GM21381 (cell line): ENCODE data around the gene TDRD1.

Experiments
- ATAC-seq: cut with Tn5 transposase; IDR thresholded peaks from one replicate; pipeline ENCODE4 v1.9.1; 2021; ENCODE audit warnings: mild to moderate bottlenecking, moderate library complexity; ENCODE audit not compliant: unreplicated experiment

The TDRD1 gene

DNA sequence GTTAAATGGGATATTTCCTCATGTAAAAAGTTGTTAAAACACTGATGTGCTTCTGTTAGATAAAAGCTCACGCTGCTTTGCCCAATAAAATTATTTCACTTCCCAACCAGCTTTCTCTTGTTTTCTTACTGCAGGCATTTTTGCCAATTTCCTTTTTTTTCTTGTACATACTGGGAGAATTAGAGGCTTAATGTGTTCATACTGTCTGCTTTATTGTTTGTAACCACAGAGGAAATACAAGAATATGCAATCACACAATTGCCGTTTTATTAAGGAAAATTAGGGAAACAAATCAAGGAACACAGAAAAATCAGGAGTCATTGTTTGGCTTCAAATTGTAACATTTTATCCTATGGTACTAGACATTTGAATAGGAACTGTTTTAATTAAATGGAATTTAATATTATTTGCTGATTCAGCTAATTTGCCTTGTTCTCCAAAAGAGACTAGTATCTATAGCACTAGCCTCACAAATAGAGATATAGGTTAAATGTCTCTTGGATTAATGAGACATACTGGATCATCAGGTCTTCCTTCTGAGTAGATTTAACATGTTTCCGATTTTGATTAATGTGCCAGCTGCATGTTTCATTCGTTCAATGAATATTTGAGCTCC lies 53.5 kb downstream of the TDRD1 start:
- no peak for ATAC-seq

DNA sequence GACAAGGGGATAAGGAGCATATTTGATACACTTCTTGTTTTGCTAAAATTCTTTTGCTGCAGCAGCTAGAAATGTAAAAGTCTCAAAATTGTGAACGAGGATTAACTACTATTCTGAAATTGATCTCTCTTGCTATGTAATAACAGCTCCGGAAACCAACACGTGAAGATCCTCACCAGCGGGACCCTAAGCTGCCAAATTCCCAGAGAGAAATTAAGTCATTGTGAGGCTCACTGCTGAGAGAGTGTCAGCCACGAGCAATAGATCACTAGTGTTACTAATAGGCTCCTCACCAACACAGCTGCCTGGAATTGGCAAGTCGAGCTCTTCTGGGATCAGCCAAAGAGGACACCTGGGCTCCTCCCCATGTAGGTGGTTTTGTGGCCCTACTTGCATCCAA lies 54.3 kb downstream of the TDRD1 start:
- ATAC-seq: no peak

DNA sequence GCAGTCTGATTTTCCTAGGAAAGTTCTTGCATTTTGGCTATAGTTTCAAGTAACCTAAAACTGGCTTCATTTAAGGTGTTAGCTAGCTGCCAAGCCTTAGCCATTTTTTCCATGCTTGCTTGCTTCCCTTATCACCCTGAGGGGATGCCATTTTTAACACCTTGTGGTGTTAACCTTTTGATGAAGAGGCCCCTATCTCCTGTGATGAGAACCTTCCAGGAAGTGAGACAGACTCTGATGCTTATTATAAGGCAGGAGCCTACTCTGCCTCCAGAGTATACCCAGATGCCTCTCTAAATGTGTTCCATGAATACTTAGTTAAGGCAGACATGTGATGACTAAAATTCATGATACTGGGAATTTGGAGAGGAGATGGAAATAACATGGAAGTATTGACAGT lies 55.0 kb downstream of the TDRD1 start:
- ATAC-seq: no peak

DNA sequence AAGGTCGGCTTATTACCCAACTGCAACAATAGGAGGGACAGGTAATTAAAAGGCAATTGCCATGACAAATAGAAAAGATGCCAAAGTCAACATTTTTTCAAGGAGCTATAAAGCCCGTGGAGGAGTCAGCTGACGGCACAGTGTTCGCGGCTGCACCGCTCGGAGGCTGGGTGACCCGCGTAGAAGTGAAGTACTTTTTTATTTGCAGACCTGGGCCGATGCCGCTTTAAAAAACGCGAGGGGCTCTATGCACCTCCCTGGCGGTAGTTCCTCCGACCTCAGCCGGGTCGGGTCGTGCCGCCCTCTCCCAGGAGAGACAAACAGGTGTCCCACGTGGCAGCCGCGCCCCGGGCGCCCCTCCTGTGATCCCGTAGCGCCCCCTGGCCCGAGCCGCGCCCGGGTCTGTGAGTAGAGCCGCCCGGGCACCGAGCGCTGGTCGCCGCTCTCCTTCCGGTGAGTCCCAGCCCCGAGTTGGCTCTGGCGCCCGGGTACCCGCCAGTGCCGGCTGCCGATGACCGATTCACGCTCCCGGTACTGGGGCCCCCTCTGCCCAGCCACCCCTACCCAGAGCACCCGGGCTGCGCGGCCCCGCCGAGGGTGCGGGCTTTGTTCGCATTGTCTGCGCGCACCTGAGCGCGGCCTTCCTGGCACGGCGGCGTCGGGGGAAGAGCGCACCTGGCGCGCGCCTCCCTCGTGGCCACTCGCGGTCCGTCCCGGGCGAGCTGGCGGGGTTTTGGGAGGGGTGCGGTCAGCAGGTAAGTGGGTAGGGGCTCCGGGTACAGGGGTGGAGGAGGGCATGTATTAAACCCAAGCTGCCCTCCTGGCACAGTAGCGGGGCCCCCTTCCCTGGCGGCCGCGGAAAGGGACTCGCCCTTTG lies 60.2 kb downstream of the TDRD1 start, which contains the start of gene VWA2:
Gene VWA2 (plus strand): TSS at position 138 of the 877 bp plus-strand sequence. CDS start 9,460 bp downstream, outside the sequence.
- ATAC-seq: no peak

DNA sequence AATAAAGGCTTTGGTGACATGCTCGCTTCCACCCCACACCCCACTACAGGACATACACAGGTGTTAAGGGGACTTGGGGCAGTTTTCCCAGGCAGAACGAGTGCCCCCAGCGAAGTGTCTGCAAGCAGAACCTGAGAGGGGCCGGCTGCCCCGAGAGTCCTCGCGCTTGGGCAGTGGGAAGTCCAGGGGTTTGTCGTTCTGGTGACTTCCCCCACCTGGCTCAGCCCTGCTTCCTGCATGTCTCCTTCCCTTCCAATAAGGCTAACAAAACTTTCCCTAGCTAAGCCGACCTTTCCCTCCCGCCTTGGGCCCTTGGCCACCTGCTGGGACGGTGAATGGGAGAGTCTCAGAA lies 60.8 kb downstream of the TDRD1 start:
- ATAC-seq: no peak

DNA sequence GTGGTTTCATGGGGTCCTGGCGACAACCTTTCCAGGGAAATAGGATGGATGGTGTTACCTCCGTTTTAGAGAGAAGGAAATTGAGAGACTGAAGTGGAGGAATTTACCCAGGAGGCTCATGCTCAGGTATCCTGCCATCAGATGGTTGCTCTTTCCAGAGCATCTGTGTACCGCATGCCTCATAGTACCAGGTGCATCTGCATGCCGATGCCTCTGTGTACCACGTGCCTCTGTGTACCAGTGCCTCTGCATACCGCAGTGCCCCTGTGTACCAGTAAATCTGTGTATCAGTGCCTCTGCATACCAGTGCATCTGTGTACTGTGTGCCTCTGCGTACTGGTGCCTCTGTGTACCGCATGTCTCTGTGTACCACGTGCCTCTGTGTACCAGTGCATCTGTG lies 63.1 kb downstream of the TDRD1 start:
- ATAC-seq: no peak

DNA sequence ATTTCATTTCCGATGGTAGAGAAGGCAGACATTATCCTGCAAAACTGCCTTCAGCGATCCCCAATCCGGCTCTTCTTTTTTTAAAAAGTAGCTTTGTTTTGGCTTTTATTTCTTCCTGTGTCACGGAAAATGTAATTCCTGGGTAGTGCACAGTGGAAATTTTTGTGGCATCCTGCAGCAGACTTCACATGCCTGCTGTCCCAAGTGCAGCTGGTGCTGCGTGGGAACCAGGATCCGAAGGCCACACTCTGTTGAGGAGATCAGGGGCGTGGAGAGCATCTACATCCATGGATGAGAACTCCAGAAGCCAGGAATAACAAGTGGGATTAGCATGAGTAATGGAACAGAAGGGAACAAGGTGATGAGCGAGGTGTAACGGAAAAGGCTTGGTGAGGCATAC lies 64.5 kb downstream of the TDRD1 start:
- no peak for ATAC-seq

DNA sequence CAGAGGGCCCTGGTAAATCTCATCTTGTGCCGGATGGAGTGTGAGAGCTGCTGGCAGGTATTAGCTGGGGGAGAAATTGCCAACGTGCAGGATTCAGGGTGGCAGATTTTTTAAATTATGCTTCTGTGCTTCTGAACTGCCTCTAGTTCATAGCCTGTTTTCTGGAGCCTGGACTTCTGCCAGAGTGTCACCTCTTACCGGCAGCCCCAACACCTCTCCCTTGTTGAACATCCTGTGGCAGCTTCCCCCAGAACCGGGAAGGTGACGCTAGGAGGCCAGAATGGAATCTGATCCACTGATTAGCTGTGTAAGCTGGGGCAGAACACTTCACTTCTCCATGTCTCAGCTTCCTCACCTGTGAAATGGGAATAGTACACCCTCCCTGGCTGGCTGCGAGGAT lies 65.0 kb downstream of the TDRD1 start:
- ATAC-seq: no peak

DNA sequence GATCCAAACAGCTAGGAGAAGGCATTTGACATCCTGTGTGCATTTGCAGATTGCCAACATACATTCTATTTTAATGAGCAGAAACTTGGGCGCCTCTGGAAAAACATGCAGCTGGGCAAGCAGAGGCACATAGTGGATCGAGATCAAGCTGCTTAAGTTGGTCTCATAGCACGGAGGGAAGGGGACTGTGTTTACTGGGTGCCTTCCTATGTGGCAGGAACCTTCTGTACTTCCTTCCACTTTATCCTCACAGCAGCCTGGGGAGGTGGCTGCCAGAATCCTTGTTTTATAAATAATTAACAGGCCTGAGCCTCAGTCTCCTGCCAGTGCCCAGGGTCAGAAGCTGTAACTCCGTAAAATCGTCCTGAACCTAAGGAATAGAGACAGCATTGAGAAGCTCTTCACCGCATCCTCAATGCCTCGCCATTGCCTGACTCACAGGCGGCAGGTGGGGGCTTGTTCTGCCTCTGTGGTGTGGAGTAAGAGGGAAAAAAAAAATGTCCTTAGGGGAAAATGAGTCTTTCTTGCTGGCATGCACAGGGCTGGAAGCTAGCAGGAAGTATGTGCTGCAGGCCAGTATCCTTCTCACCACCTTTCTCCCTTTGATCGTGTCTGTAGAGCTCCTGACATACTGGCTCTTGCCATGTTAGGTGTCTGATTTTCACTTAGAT lies 66.1 kb downstream of the TDRD1 start:
- ATAC-seq: no peak

DNA sequence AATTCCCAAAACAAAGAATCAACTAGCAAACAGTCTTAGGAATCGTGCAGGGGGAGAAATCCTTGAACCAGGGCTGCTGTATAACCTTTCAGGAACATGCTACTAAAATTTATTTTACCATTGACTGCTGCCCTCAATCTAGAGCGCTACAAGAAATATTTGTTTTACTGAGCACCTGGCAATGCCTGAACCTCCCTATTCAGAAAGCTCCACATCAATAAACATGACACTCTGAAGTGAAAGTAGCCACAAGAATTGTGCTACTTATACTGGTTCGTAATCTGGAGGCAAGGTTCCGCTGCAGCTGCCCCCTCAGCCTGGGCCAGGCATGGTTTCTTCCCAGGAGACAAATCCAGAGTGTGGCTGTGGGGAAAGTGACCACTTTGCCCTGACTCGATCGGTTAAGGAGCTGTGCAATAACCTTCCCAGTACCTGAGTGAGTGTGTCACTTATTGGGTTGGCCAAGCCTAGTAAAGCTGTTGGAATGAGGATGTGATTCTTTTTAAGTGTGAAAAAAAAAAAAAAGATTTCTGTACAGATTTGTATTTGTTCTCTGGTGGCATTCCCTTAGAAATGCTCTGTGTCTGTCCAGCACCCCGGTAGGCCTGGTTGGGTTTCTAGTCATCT lies 67.6 kb downstream of the TDRD1 start:
- ATAC-seq: no peak

DNA sequence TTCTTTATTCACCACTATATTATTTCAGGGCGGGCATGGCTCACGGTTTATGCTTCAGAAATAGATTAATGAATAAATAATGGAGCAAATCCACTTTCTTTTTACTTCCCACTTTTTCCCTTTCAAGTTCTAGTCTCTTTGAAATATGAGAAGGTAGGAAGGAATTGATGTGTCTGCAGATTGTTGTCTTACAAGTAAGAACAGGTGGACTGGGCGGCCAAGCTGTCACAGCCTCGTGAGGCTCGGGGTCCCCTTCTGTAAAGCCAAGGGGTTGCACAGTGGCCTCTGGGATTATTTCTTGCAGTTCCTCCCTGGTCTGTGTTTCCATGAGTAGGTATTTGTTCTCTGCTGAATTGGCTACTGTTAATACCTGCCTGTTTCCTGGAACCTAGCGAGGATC lies 71.1 kb downstream of the TDRD1 start:
- ATAC-seq: no peak

DNA sequence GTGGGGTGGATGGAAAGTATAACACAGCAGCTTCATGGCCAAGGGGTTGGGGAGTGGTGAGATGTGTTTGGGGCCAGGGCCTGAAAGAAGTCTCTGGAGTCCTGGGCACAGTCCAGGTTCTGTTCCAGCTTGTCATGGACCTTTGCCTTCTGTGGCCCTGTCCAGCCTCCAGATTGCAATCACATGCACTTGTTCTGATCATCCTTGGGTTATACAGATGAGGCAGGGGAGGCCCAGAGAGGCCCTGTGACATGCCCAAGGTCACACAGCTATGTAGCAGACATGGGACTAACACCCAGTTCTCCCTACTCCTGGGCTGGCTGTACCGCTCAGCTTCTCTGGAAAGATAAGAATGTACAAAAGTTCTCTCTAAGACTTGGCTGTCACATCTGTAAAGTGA lies 71.6 kb downstream of the TDRD1 start:
- ATAC-seq: no peak

DNA sequence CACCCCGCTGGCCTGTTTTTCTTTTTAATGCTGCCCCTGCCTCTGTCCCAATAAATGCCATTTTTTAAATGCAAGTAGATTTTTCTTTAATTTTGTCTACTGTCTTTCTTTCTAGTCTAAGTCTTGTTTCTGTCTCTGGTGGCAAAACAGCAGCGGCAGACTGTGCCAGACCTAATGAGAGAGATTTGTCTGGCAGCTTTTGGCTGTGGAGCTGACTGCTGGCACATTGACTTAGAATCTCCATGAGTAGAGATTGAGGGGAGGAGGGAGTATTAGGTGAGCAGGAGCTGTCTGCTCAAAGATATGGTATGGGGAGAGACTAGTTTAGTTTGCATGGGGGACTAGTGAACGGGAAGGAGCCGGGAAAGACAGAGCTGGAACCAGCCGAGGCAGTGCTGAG lies 72.9 kb downstream of the TDRD1 start:
- ATAC-seq: no peak

DNA sequence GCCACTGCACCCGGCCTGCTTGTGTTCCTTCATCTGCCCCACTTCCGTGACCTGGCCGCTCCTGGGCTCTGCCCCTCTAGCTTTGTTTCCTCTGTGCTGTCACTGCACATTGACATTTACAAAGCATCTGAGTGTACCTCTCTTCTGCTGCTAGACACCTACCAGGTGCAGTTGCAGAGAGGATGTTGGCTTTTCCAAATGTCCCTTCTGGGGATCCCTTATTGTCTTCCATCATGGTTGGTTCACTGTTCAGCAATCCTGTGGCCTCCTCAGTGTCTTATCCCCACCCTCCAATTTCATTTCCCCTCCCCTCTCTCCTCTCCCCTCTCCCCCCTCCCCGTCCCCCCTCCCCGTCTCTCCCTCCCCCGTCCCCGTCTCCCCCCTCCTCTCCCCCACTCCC lies 73.7 kb downstream of the TDRD1 start:
- ATAC-seq: no peak

DNA sequence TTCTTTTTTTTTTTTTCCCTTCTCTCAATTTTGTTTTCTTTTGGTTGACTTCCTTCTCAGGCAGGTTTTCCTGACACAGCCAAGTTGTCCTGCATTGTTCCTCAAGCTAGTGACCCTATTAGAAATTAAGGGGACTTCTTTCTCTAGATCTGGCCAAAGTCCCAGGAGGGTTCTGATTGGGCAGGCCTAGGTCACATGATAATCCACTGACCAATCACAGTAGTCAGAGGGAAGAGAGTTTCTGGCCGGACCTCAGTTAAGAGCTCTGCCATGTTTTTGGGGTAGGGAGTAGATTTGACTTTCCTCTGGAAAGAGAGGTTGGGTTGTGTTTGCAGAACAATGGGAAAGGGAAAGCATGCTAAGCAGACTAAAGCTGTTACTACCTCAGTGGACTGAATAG lies 76.1 kb downstream of the TDRD1 start:
- ATAC-seq: no peak

DNA sequence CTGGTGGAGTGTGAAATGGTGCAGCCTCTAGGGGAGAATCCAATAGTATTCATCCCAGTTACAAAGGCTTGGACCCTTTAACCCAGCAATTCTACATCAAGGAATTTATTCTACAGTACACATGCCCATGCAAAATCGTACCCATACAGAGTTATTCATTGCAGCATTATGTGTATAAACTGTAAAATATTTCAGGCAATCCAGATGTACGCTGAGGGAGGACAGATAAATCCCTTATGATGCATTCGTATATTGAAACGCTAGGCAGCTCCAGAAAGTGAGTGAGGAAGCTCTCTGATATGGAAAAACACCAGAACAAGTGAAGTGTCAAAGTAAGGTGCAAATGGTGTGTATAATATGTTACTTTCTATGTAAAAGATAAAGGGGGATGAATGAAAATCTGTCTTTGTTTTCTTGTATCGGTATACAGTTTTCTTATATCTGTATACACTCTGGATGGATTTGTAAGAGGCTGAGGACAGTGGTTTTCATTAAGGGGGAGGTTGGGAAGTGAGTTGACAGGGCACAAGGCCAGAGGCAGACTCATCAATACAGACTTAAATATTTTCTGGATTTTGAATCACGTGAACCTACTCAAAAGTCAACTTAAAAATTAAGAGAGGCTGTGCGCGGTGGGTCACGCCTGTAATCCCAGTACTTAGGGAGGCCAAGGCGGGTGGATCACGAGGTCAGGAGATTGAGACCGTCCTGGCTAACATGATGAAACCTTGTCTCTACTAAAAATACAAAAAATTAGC lies 77.0 kb downstream of the TDRD1 start:
- no peak for ATAC-seq

DNA sequence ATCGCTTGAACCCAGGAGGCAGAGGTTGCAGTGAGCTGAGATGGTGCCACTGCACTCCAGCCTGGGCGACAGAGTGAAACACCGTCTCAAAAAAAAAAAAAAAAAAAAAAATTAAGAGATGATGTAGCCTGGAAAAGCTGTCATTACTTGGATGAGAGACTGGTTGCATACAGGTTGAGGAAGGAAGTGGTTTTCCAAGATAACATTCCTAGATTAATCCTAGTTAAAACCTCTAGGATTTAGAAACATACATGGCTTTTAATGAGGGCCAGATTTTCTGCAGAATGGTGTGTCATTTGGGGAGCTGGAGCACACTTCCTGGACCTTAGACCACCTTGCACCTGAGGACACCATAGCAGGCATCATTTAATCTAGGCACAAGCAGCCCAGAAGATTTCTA lies 77.7 kb downstream of the TDRD1 start:
- ATAC-seq: no peak

DNA sequence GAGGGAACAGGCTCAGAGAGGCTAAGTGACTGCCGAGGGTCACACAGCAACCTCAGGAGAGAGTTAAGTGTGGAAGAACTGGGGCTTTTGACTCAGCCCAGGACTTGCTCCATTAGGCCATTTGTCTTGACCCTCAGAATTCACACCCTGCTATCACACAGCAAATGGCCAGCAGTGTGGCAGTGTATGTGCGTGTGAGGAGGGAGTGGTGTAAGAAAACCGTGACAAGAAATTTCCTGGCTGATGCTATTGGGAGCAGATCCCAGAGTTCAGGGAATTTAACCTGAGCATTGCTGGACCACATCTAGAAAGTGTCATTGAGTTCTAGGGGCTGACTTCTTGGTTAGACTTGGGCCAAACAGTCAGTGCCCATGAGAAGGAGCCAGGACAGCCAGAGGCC lies 78.3 kb downstream of the TDRD1 start:
- no peak for ATAC-seq

DNA sequence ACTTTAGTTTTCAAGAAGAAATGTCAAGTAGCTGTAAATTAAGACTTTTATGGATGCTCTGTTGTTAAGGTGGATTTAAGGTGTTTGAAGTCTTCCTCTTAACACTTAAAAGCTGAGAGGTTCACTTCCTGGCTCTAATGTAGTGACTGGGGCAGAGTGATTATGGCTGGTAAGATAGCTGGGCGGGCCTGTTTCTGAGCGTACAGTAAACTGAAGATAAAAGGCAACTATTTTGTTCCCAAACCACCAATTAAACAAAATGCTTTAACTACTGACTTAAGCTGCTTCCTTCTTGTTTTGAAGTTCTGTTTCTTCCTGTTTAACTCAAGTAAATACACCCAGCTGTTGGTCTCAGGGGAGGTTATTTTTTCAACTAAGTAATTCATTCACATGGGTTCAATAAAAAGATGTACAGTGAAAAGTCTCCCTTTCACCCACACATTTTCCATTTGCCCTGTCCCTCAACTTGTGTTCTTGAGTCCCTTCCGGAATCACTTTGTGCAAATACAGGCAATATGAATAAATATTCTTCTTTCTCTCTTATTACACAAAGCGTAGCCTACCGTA lies 79.2 kb downstream of the TDRD1 start:
- no peak for ATAC-seq

DNA sequence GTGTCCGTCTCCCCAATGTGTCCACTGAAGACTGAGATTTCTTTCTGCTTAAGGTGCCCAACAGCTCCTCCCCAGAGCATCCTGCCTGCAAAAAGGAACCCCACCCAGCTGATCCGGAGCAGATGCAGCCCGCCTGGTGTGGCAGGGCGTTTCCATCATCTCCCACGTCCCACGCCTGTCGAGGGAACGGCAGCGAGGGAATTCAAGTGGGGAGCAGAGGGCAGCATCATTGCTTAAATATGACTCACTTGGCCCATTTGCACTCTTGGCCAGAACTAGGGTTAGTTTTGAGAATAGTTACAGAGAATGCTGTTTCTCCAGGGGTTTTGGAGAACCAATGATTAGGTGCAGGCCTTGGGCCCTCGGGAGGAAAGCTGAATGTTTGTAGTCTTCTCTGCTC lies 80.7 kb downstream of the TDRD1 start:
- ATAC-seq: no peak

DNA sequence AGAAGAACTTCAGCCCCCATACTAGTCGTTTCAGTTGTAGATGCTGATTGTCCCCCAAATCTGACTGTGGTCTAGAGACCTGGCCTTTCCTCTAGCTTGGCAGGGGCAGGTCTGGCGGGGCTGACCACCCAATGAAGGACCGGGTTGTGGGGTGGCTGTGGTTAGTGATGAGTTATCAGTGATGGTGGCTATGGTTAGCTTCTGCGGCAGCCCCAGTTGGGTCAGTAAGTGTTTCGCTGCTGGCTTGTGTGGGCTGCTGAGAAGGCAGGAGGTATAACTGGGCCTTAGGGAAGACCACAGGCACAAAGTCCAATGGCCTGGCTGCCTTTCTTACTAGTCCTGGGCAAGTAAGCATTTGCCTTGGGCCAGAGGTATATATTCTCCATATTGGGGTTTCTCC lies 81.2 kb downstream of the TDRD1 start:
- no peak for ATAC-seq
